ENCODE results near the gene KCNAB1.

Gene KCNAB1

DNA sequence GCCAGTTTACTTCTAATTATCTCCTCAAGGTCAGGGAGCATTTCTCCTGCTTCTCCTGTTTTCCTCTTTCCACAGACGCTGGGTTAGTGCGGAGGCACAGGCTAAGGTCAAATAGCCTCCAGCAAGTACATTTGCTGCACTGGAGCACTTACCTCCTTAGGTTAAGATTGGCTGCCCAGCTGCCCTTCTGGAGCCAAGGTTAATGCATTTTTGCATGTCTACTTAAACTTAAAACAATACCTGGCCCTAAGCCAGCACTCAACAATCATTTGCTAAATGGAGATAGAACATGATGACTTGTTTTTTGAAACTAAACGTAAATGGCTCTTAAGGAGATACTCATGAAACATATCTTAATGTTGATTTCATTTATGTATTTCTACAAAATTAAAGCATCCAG lies 351.1 kb downstream of the KCNAB1 start:
- DNase-seq, result no peak

GRCh38 chr3:156472150-156472549 lies 351.8 kb downstream of the KCNAB1 start:
- DNase-seq, result no peak

- no peak for DNase-seq
Observed at GRCh38 chr3:156472684-156473083, 352.3 kb downstream of the KCNAB1 start.

GRCh38 chr3:156473341-156473740 lies 353.0 kb downstream of the KCNAB1 start:
- no peak for DNase-seq

DNA sequence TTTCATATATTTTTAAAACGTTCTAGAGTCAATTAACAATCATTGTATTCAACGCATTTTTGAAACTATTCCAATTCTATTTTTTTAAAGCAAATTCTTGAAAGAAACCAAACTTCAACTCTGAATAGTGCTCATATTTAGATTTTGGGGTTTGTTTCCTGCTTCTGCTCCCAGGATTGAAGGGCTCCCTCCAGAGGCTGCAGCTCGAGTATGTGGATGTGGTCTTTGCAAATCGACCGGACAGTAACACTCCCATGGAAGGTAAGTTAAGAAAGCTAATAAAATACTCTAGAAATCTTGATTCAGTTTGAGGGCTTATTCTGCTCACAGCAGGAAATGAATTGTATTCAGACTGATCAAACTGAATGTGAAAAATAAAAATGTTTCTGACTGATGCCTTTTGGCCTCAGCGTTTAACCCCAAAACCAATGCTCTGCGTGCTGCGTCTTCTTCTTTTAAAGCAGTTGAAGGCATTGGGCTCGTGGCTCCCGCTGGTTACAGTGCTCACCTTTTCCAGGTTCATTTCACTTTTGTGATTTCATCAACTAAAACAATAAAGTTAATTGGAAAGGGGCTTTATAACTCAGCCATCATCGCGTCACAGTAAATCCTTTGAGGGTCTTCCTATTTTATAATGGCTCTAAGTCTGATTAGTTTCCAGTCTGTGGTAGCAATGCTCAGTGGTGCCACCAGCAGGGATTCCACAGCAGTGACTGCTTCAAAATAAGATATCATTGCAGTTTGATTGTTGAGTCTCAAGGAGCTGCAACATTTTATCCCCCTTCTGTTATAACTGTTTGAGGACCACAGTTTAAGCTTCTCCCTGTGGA lies 354.4 kb downstream of the KCNAB1 start:
- no peak for DNase-seq

DNA sequence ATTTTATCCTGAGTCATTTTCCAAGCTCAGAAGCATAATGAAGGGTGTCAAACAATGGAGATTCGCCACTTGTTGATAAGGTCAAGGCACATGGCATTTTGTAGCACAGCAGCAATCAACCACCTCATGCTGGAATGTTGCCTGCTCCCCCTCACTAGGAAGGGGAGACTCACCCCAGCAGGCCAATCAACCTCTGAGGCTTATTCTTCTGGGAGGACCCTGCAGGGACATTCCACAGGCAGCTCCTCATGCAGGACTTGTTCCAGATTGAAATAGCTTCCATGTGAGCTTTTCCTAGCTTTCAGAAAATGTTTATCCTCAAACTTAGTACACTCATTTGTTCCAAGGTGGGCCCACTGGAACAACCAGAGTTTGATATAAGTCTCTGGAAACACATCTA lies 356.9 kb downstream of the KCNAB1 start:
- DNase-seq, result no peak

GRCh38 chr3:156478891-156479290 lies 358.5 kb downstream of the KCNAB1 start:
- DNase-seq, result no peak

GRCh38 chr3:156479604-156480003 lies 359.2 kb downstream of the KCNAB1 start:
- no peak for DNase-seq

DNA sequence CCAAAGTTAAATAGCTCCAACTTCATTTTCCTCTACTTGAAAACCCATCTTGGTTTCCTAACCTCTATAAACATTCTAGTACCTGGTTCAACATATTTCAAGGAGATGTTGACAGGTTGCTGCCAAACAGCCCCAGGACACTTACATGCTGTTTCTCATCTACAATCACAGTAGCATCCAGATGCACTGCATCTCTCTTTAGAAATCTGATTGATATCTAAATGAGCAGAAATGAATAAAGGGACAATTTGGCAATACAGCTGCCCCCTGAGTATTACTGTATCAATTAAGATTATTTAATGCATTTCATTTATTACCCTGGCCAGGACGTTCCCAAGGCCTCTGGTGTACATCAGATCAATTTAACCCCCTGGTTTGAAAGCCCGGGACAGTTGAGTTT lies 360.6 kb downstream of the KCNAB1 start:
- no peak for DNase-seq

GRCh38 chr3:156483002-156483401 lies 362.6 kb downstream of the KCNAB1 start:
- DNase-seq, result no peak

- DNase-seq, result peak; percentile 36
Observed at GRCh38 chr3:156483426-156483825, 363.0 kb downstream of the KCNAB1 start.

GRCh38 chr3:156483961-156484787 lies 363.8 kb downstream of the KCNAB1 start:
- DNase-seq, result peak; percentile 62

- no peak for DNase-seq
Observed at GRCh38 chr3:156488767-156489166, 368.4 kb downstream of the KCNAB1 start.

GRCh38 chr3:156489462-156489911 lies 369.1 kb downstream of the KCNAB1 start:
- no peak for DNase-seq

DNA sequence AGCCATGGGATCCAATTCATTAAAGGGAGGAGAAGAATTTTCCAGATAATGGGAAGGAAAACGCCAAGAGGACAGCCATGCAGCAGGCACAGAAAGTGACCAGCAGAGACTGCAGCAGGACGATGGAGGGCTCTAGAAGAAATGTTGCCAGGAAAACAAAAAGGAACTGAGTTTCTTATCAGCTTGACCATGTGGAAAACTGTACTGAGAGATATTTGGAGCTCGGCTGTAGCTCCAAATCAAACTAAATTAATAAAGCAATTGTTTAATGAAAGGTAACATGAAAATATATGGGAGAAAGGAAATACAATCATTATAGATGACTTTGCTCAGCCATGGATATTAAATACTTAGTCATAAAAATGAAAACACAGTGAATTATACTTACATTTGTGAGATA lies 370.8 kb downstream of the KCNAB1 start:
- DNase-seq, result no peak

GRCh38 chr3:156492801-156493261 lies 372.5 kb downstream of the KCNAB1 start:
- DNase-seq, result no peak

GRCh38 chr3:156493887-156494286 lies 373.5 kb downstream of the KCNAB1 start:
- no peak for DNase-seq

DNA sequence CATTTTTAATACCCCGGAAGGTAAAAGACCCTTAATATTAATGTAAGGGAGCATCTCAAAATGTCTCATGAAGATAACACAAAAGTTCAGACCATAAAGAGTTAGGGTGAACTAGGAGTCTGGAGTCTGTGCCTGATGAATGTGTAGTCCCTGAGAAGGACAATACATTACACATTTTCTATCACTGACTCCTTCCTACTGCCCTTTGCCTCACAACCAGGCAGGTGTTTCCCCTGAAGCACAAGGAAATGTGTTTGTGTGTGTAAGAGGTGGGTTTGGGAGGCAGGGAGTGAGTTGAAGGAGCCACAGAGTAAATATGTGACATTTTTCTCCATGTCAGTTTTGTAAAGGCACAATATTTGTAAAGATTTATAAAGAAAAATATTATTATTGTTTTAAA lies 375.4 kb downstream of the KCNAB1 start:
- no peak for DNase-seq

DNA sequence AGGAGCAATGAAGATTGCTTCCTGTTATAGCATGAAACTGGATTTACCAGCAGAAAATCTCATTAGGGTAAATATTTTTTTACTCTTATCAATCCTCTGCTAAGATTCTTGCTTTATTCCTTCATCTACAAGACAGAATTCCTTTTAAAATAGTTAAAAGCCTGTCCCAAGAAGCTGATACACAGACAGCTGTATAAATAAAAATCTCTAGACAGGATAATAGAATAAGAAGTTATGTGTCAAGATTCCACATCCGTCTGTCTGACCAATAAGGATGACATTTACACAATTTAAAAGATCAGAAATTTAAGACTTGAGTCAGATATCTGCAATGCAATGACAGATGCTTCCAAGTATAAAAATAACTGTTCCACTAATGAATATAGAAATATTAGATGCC lies 376.9 kb downstream of the KCNAB1 start:
- no peak for DNase-seq

DNA sequence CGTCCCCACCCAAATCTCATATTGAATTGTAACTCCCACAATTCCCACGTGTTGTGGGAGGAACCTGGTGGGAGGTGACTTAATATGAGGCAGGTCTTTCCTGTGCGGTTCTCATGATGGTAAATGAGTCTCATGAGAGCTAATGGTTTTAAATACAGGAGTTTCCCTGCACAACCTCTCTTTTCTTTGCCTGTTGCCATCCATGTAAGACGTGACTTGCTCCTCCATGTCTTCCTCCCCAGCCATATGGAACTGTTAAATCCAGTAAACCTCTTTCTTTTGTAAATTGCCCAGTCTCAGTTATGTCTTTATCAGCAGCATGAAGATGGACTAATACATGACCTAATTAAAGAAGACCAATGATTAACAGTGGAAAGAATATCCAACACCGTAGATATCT lies 377.9 kb downstream of the KCNAB1 start:
- no peak for DNase-seq

DNA sequence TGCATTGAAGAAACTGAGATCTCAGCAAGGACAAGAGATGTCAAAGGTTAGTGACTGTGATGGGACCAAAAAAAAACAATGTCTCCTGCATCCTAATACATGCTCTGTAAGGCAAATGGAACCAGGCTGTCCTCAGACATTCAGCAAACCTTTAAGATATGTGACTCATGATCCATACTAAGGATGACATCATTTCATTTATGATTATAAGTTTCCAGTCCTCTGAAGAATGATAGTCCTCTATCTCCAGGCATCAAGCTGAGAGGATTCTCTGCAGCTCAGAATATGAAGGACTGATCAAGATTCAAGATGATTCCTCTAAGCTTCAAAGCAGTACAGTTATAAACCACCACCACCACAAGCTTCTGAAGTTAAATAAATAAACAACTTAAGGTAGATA lies 386.9 kb downstream of the KCNAB1 start:
- no peak for DNase-seq

DNA sequence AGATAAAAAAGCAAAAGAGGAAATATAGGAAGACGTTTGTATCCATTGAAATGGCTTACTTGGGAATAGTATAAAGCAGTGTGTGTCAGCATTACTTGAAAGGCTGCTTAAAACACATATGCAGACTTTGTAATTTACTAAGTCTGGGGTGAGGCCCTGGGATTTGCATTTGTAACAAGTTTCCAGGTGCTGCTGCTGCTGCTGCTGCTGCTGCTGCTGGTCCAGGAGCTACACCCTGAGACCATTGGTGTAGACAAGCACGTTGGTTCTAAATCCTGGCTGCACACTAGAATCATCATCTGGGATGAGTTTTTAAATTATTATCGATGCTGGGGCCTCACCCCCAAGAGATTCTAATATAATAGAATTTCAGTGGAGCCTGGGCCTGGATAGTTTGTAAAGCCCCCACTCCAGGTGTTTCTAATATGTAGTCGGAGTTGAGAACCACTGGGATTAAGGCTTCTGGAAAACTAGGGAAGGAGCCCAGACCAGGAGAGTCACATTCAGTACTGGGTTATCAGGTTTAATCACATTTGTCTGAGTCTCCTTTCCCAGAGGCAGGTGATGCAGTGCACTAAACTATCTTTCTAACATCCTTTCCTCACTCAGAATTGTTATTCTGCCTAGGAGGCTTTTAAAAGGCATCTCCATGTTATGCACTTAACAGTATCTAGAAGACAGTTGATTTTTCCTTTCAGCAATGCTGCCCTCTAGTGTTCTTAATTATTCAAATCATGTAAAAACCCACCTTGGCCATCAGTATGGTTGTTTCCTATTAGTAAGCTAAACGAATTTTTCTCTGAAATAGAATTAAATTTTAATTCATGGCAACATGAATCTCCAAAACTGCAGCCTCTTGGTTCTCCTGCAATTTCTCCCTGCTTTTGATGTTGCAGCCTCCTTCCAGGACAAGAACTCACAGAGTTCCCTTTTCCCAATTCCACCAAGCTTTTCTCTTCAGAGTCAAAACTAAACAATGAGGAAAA lies 389.1 kb downstream of the KCNAB1 start:
- no peak for DNase-seq

Measured in stimulated activated CD4-positive, alpha-beta T cell treated with anti-CD3 and anti-CD28 coated beads, Interleukin-4, amount 100 ng/mL, for 24 hours (primary cell).